K562 (cell line): ENCODE measurements around the gene CUEDC2. TPM values are rescaled to one million over a fixed set of nuclear protein-coding genes. Genes with fewer than 3 reads are reported as not detected.

Experiments
- CXXC5 ChIP-seq: fragments of 250-450 bp; sonication (Bioruptor Pico); IDR thresholded peaks from 2 replicates; pipeline ENCODE4 v1.8.0; 2022; ENCODE audit warnings: inconsistent platforms, mild to moderate bottlenecking, moderate library complexity
- E2F3 ChIP-seq: fragments of 250-450 bp; sonication (Bioruptor Pico); IDR thresholded peaks from 2 replicates; pipeline ENCODE4 v1.4.0; 2020; ENCODE audit warnings: mild to moderate bottlenecking
- JUND ChIP-seq, 2 experiments: IDR thresholded peaks; 2 replicates in 1 of 2; 3 replicates in 1 of 2; pipeline ENCODE4 v1.6.1; 2011; ENCODE audit warnings: borderline replicate concordance in 2 of 2, low read depth in 2 of 2, low read length in 2 of 2, improper control_type of control experiment in 1 of 2, missing biosample characterization in 1 of 2, missing genetic modification characterization in 1 of 2, missing genetic modification reagents in 1 of 2
- NCOR1 ChIP-seq: fragments of 450-650 bp; IDR thresholded peaks from 2 replicates; pipeline ENCODE4 v1.6.1; 2016; ENCODE audit warnings: mild to moderate bottlenecking, moderate library complexity
- SP1 ChIP-seq: sonication (generic); formaldehyde crosslinking; IDR thresholded peaks from 2 replicates; pipeline ENCODE4 v1.8.1; 2022; ENCODE audit warnings: mild to moderate bottlenecking, missing genetic modification reagents
- SRSF1 ChIP-seq: fragments of 200-400 bp; formaldehyde crosslinking; IDR thresholded peaks from 2 replicates; pipeline ENCODE4 v1.6.1; 2017; ENCODE audit warnings: mild to moderate bottlenecking, low read depth, low read length, moderate library complexity
- SUPT5H ChIP-seq: fragments of 450-650 bp; IDR thresholded peaks from 2 replicates; pipeline ENCODE4 v1.6.1; 2016
- TFE3 ChIP-seq: fragments of 450-650 bp; formaldehyde crosslinking; IDR thresholded peaks from 2 replicates; pipeline ENCODE4 v1.4.0; 2020; ENCODE audit warnings: mild to moderate bottlenecking, mixed read lengths
- ZBTB1 ChIP-seq: sonication (generic); formaldehyde crosslinking; IDR thresholded peaks from 2 replicates; pipeline ENCODE4 v1.8.1; 2023; ENCODE audit warnings: missing genetic modification reagents, low read depth, mild to moderate bottlenecking, borderline replicate concordance
- ZNF445 ChIP-seq: fragments of 250-450 bp; sonication (Bioruptor Pico); IDR thresholded peaks from 2 replicates; pipeline ENCODE4 v1.4.0; 2020; ENCODE audit warnings: low read depth, mild to moderate bottlenecking, moderate library complexity
- ZNF586 ChIP-seq: fragments of 450-650 bp; formaldehyde crosslinking; conservative IDR thresholded peaks from 2 replicates; pipeline ENCODE4 v1.4.0; 2020; ENCODE audit warnings: mild to moderate bottlenecking, moderate library complexity
- polyA plus RNA-seq, 8 experiments: library from polyadenylated mRNA; depleted of rRNA in 4 of 8; stranded (reverse) in 5 of 8; unstranded in 3 of 8; fragments of >200 nt; fragmentation: Nextera tagmentation in 2 of 8; fragmentation: Illumina TruSeq in 1 of 8; extraction: Ambion mirVana in 2 of 8; extraction: Trizol in 1 of 8; gene quantifications; 2 replicates each; pipeline versions ENCODE4 v1.2.1 to v1.2.3, GENCODE V29; 2011 to 2014; ENCODE audit warnings: inconsistent platforms in 1 of 8, missing spikeins in 1 of 8
- total RNA-seq, 7 experiments: library from RNA; depleted of rRNA in 6 of 7; stranded (reverse); fragments of >200 nt in 6 of 7; fragmentation: Illumina TruSeq in 2 of 7; extraction: Trizol in 2 of 7; gene quantifications; 2 replicates each; pipeline versions ENCODE4 v1.2.1 to v1.2.3, GENCODE V29; 2011 to 2021; ENCODE audit warnings: low replicate concordance in 1 of 7
- TF ChIP-seq, protein P1 (sequence below): fragments of 450-650 bp; IDR thresholded peaks from 2 replicates; pipeline ENCODE4 v1.6.1; 2016; ENCODE audit warnings: low read depth
- TF ChIP-seq, protein P2 (sequence below): sonication (generic); formaldehyde crosslinking; IDR thresholded peaks from 2 replicates; pipeline ENCODE4 v1.9.0; 2022; ENCODE audit warnings: mild to moderate bottlenecking, missing genetic modification reagents

CUEDC2 gene
- total and polyA plus RNA-seq, 9 of the 15 experiments (the other 6 are each of a cell fraction or from before 2014, with no cell fraction given), result 8.5 to 48.9 (median 27.4) TPM

DNA sequence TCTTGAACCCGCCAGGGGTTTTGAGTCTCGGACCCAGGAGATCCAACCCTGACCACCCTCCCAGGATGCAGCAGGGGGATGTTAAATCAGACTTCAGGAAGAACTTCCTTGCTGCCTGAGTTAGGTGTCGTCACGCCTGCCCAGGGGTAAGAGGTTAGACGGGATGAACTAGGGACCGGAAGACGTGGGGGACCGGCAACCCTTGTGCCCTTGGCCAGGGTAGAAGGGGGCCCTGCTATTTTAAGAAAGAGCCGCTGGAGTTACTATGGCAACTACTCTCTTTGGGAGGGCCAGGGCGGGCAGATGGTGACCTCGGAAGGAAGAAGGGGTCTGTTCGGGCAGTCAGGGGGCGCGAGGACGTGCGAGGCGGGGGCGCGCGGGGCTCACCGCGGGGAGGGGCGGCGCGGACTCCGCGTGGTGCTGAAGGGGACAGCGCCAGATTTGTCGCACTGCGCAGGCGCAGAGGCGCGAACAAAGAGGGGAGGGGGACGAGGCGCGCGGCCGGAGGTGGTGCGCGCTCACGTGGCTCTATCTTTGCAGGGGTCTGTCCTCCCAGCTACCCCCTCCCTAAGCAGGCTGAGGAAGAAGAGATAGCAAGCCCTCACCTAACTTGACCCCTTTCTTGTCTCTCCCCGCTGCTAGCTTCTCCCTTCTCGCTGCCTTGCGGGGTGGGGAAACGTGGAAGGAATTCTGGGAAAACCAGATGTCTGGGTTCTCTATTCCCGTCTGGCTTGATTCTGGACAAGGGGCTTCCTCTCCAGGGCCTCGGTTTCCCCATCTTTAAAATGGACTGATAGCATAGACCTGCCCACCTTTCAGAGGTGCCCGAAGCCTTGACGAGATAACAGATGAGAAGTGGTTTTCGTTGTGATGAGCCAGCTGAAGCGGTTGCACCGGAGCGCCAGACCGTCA is 12.8 kb downstream of the CUEDC2 start (continued):
- TF ChIP-seq JUND (IDR thresholded peaks at IDR 0.05; ENCODE audit: borderline replicate concordance, low read depth, low read length) (no peak), JUND (tag; IDR thresholded peaks at IDR 0.05; ENCODE audit: borderline replicate concordance, low read depth, low read length) (no peak), TFE3 (CRISPR knock-in tag) (no peak), ZNF586 (CRISPR knock-in tag) (no peak), NCOR1 (no peak), SUPT5H (no peak), CXXC5 (CRISPR knock-in tag) (peak; percentile 25; the same call in 1 of the 2 replicates), ZNF445 (CRISPR knock-in tag) (no peak), SRSF1 (no peak), SP1 (CRISPR knock-in tag) (peak; percentile 21; the same call in 1 of the 2 replicates), E2F3 (CRISPR knock-in tag) (no peak), ZBTB1 (CRISPR knock-in tag) (no peak)
- TF ChIP-seq, protein P1, sequence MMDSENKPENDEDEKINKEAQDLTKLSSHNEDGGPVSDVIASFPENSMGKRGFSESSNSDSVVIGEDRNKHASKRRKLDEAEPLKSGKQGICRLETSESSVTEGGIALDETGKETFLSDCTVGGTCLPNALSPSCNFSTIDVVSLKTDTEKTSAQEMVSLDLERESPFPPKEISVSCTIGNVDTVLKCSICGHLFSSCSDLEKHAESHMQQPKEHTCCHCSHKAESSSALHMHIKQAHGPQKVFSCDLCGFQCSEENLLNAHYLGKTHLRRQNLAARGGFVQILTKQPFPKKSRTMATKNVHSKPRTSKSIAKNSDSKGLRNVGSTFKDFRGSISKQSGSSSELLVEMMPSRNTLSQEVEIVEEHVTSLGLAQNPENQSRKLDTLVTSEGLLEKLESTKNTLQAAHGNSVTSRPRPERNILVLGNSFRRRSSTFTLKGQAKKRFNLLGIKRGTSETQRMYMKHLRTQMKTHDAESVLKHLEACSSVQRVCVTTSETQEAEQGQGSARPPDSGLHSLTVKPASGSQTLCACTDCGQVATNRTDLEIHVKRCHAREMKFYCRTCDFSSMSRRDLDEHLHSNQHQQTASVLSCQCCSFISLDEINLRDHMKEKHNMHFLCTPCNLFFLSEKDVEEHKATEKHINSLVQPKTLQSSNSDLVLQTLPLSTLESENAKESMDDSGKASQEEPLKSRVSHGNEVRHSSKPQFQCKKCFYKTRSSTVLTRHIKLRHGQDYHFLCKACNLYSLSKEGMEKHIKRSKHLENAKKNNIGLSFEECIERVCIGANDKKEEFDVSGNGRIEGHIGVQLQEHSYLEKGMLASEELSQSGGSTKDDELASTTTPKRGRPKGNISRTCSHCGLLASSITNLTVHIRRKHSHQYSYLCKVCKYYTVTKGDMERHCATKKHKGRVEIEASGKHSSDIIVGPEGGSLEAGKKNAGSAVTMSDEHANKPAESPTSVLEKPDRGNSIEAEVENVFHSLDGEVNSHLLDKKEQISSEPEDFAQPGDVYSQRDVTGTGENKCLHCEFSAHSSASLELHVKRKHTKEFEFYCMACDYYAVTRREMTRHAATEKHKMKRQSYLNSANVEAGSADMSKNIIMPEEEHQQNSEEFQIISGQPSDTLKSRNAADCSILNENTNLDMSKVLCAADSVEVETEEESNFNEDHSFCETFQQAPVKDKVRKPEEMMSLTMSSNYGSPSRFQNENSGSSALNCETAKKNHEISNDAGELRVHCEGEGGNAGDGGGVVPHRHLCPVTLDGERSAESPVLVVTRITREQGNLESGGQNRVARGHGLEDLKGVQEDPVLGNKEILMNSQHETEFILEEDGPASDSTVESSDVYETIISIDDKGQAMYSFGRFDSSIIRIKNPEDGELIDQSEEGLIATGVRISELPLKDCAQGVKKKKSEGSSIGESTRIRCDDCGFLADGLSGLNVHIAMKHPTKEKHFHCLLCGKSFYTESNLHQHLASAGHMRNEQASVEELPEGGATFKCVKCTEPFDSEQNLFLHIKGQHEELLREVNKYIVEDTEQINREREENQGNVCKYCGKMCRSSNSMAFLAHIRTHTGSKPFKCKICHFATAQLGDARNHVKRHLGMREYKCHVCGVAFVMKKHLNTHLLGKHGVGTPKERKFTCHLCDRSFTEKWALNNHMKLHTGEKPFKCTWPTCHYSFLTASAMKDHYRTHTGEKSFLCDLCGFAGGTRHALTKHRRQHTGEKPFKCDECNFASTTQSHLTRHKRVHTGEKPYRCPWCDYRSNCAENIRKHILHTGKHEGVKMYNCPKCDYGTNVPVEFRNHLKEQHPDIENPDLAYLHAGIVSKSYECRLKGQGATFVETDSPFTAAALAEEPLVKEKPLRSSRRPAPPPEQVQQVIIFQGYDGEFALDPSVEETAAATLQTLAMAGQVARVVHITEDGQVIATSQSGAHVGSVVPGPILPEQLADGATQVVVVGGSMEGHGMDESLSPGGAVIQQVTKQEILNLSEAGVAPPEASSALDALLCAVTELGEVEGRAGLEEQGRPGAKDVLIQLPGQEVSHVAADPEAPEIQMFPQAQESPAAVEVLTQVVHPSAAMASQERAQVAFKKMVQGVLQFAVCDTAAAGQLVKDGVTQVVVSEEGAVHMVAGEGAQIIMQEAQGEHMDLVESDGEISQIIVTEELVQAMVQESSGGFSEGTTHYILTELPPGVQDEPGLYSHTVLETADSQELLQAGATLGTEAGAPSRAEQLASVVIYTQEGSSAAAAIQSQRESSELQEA, result no peak
- TF ChIP-seq, protein P2, sequence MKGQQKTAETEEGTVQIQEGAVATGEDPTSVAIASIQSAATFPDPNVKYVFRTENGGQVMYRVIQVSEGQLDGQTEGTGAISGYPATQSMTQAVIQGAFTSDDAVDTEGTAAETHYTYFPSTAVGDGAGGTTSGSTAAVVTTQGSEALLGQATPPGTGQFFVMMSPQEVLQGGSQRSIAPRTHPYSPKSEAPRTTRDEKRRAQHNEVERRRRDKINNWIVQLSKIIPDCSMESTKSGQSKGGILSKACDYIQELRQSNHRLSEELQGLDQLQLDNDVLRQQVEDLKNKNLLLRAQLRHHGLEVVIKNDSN (CRISPR knock-in tag), result no peak
